ENCODE results near the gene WDR5. TPM values are rescaled to one million over a fixed set of nuclear protein-coding genes. Genes with fewer than 3 reads are reported as not detected.

Gene WDR5
- total and polyA plus RNA-seq, 9 of the 15 experiments (the other 6 are each of a cell fraction or from before 2014, with no cell fraction given) = 3.0 to 56.8 (median 38.6) TPM

DNA sequence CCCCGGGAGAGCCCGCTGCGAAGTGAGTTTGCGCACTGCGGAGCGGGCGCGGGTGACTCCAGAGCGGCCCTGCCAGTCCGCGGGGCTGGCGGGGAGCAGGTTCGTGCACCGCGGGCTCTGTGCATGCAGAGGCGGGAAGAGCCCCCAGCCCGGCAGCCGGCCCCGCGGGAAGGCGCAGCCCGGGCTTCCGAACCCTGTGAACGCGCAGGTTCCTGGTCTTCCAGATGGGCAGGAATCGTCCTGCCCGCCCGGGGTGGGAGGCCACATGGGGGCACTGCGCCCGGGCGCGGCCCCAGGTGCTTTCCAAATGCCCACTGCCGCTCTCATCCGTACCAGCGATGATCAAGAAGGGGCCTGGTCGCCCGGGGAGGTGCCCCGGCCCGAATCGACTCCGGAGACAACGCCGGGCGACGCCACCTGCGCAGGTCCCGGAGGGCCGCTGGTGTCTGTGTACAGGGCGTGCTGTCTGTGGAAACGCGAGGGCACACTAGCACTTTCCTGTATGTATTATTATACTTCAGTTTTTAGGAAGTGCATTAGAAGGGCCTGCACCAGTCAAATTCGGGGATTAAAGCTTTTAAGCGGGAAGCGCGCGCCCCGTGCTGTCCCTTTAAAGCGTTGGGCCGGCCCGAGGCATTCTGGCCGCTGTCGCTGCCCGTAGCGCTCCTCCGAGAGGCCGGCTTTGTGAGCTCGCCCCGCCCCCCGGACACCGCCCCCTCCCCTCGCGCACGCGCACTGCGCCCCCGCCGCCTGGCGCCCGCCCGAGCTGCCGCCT is at the start of gene WDR5 (continued):
- TF ChIP-seq, protein P1, sequence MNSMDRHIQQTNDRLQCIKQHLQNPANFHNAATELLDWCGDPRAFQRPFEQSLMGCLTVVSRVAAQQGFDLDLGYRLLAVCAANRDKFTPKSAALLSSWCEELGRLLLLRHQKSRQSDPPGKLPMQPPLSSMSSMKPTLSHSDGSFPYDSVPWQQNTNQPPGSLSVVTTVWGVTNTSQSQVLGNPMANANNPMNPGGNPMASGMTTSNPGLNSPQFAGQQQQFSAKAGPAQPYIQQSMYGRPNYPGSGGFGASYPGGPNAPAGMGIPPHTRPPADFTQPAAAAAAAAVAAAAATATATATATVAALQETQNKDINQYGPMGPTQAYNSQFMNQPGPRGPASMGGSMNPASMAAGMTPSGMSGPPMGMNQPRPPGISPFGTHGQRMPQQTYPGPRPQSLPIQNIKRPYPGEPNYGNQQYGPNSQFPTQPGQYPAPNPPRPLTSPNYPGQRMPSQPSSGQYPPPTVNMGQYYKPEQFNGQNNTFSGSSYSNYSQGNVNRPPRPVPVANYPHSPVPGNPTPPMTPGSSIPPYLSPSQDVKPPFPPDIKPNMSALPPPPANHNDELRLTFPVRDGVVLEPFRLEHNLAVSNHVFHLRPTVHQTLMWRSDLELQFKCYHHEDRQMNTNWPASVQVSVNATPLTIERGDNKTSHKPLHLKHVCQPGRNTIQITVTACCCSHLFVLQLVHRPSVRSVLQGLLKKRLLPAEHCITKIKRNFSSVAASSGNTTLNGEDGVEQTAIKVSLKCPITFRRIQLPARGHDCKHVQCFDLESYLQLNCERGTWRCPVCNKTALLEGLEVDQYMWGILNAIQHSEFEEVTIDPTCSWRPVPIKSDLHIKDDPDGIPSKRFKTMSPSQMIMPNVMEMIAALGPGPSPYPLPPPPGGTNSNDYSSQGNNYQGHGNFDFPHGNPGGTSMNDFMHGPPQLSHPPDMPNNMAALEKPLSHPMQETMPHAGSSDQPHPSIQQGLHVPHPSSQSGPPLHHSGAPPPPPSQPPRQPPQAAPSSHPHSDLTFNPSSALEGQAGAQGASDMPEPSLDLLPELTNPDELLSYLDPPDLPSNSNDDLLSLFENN (IDR thresholded peaks at IDR 0.05; ENCODE audit: low read depth in 2 of 2, low read length in 2 of 2) = no peak
- TF ChIP-seq, protein P2, sequence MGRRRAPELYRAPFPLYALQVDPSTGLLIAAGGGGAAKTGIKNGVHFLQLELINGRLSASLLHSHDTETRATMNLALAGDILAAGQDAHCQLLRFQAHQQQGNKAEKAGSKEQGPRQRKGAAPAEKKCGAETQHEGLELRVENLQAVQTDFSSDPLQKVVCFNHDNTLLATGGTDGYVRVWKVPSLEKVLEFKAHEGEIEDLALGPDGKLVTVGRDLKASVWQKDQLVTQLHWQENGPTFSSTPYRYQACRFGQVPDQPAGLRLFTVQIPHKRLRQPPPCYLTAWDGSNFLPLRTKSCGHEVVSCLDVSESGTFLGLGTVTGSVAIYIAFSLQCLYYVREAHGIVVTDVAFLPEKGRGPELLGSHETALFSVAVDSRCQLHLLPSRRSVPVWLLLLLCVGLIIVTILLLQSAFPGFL (CRISPR knock-in tag; IDR thresholded peaks at IDR 0.05) = no peak
- TF ChIP-seq MEF2D (tag; conservative IDR thresholded peaks at IDR 0.05; ENCODE audit: low read depth) (no peak), TAF9B (IDR thresholded peaks at IDR 0.05; ENCODE audit: partially characterized antibody) (peak; percentile 51), NUFIP1 (IDR thresholded peaks at IDR 0.05; ENCODE audit: partially characterized antibody) (no peak), POLR2AphosphoS5 (IDR thresholded peaks at IDR 0.05; ENCODE audit: control insufficient read depth, insufficient read depth, low read depth, low read length) (no peak), CREM (IDR thresholded peaks at IDR 0.05; ENCODE audit: low read depth) (no peak; the same call in 1 of the 2 replicates), ZNF395 (CRISPR knock-in tag; IDR thresholded peaks at IDR 0.05) (no peak), RCOR1 (IDR thresholded peaks at IDR 0.05; ENCODE audit: borderline replicate concordance in 1 of 2, low read depth in 2 of 2, low read length in 2 of 2) (no peak), ATF7 (IDR thresholded peaks at IDR 0.05) (peak; percentile 97), ZNF436 (CRISPR knock-in tag; IDR thresholded peaks at IDR 0.05) (no peak), PRMT5 (CRISPR knock-in tag; IDR thresholded peaks at IDR 0.05) (no peak), RBM22 (IDR thresholded peaks at IDR 0.05; ENCODE audit: low read depth, low read length, poor library complexity, severe bottlenecking) (no peak), XRCC5 (IDR thresholded peaks at IDR 0.05; ENCODE audit: low read depth, low read length) (peak; percentile 37; the same call in 1 of the 2 replicates), ATF1 (CRISPR knock-in tag; IDR thresholded peaks at IDR 0.05) (no peak), ATF1 (tag; IDR thresholded peaks at IDR 0.05) (peak; percentile 34), KLF10 (CRISPR knock-in tag; IDR thresholded peaks at IDR 0.05) (no peak)
- TF ChIP-seq, protein P3, sequence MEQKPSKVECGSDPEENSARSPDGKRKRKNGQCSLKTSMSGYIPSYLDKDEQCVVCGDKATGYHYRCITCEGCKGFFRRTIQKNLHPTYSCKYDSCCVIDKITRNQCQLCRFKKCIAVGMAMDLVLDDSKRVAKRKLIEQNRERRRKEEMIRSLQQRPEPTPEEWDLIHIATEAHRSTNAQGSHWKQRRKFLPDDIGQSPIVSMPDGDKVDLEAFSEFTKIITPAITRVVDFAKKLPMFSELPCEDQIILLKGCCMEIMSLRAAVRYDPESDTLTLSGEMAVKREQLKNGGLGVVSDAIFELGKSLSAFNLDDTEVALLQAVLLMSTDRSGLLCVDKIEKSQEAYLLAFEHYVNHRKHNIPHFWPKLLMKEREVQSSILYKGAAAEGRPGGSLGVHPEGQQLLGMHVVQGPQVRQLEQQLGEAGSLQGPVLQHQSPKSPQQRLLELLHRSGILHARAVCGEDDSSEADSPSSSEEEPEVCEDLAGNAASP (IDR thresholded peaks at IDR 0.05) = no peak

Data from K562 (cell line).